ENCODE measurements around the gene SNX25.
A peak's percentile ranks its signal among the peaks of the same experiment; 100 is the strongest.

SNX25 gene

GRCh38 chr4:185210102-185210981 is 944 bp downstream of the SNX25 start:
- Histone ChIP-seq H3K27ac (ENCODE audit: low read depth, low read length, poor library complexity, severe bottlenecking) (peak overlapping the region; percentile 97), H3K4me1 (ENCODE audit: insufficient read depth, low read length, severe bottlenecking) (peaks cover 60% of the 10 kb centered on the region), H3K9ac (ENCODE audit: low read length) (peak overlapping the region; percentile 83), H3K9me2 (ENCODE audit: low read depth, low read length) (no peaks in the 10 kb centered on the region), H3K4me3 (ENCODE audit: low read depth, low read length, poor library complexity, severe bottlenecking) (peak overlapping the region; percentile 87), H3K36me3 (ENCODE audit: insufficient read depth, low read length) (0 out of 2 replicates have a peak, but pooled peaks cover 5% of the 10 kb centered on the region), H4K20me1 (ENCODE audit: insufficient read depth, low read length) (no peaks in the 10 kb centered on the region), H3K4me2 (ENCODE audit: low read length) (peak overlapping the region; percentile 68), H3F3A (ENCODE audit: insufficient read depth, low read length) (peaks cover 11% of the 10 kb centered on the region), H2AFZ (ENCODE audit: low read length) (no peak overlapping the region), H3K79me2 (ENCODE audit: insufficient read depth, low read length) (peaks cover 40% of the 10 kb centered on the region), H3K9me3 (ENCODE audit: low read length) (no peaks in the 10 kb centered on the region), H3K27me3 (ENCODE audit: insufficient read depth, low read length) (no peaks in the 10 kb centered on the region)
- TF ChIP-seq EZH2 (IDR thresholded peaks at IDR 0.05; ENCODE audit: borderline replicate concordance, low read length) = no peak
- TF ChIP-seq CTCF (IDR thresholded peaks at IDR 0.05; ENCODE audit: low read length) = no peak

DNA sequence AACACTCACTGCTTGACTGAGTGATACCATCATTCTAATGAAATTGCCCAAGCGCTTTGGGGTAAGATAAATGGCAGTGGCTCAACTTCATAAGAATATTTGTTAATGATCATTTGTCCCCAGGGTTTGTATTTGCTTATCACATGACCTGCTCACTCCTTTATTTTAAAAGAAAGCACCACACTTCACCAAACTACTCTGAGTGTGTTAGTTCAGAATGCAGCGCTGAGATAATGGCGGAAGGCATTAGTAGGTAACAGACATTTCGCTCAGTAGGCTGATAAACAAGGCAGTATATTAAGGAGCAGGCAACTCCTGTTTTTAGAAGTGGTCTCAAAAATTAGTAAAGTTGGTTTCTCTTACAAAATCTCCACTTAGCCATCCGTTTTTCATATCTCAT is 1.6 kb downstream of the SNX25 start:
- Histone ChIP-seq H3K36me3 (ENCODE audit: insufficient read depth, low read length) (0 out of 2 replicates have a peak, but pooled peaks cover 5% of the 10 kb centered on the region), H3K9me3 (ENCODE audit: low read length) (no peaks in the 10 kb centered on the region), H3K9ac (ENCODE audit: low read length) (peak overlapping the region; percentile 83), H3K27ac (ENCODE audit: low read depth, low read length, poor library complexity, severe bottlenecking) (peak overlapping the region; percentile 97), H3K79me2 (ENCODE audit: insufficient read depth, low read length) (peaks cover 47% of the 10 kb centered on the region), H3F3A (ENCODE audit: insufficient read depth, low read length) (peaks cover 11% of the 10 kb centered on the region), H3K9me2 (ENCODE audit: low read depth, low read length) (no peaks in the 10 kb centered on the region), H4K20me1 (ENCODE audit: insufficient read depth, low read length) (no peaks in the 10 kb centered on the region), H3K4me2 (ENCODE audit: low read length) (peak overlapping the region; percentile 68), H3K27me3 (ENCODE audit: insufficient read depth, low read length) (no peaks in the 10 kb centered on the region), H2AFZ (ENCODE audit: low read length) (no peak overlapping the region), H3K4me3 (ENCODE audit: low read depth, low read length, poor library complexity, severe bottlenecking) (peak overlapping the region; percentile 87), H3K4me1 (ENCODE audit: insufficient read depth, low read length, severe bottlenecking) (peaks cover 60% of the 10 kb centered on the region)
- TF ChIP-seq EZH2 (IDR thresholded peaks at IDR 0.05; ENCODE audit: borderline replicate concordance, low read length) (no peak), CTCF (IDR thresholded peaks at IDR 0.05; ENCODE audit: low read length) (no peak)

- Histone ChIP-seq H3K9me3 (ENCODE audit: low read length) (no peaks in the 10 kb centered on the region), H3K4me1 (ENCODE audit: insufficient read depth, low read length, severe bottlenecking) (peaks cover 61% of the 10 kb centered on the region), H4K20me1 (ENCODE audit: insufficient read depth, low read length) (no peaks in the 10 kb centered on the region), H3K9me2 (ENCODE audit: low read depth, low read length) (no peaks in the 10 kb centered on the region), H3K79me2 (ENCODE audit: insufficient read depth, low read length) (peaks cover 52% of the 10 kb centered on the region), H3F3A (ENCODE audit: insufficient read depth, low read length) (peaks cover 11% of the 10 kb centered on the region), H3K27me3 (ENCODE audit: insufficient read depth, low read length) (no peaks in the 10 kb centered on the region), H3K9ac (ENCODE audit: low read length) (peak overlapping the region; percentile 83), H2AFZ (ENCODE audit: low read length) (no peak overlapping the region), H3K4me3 (ENCODE audit: low read depth, low read length, poor library complexity, severe bottlenecking) (peak overlapping the region; percentile 87), H3K4me2 (ENCODE audit: low read length) (peak overlapping the region; percentile 68), H3K27ac (ENCODE audit: low read depth, low read length, poor library complexity, severe bottlenecking) (peak overlapping the region; percentile 97), H3K36me3 (ENCODE audit: insufficient read depth, low read length) (0 out of 2 replicates have a peak, but pooled peaks cover 5% of the 10 kb centered on the region)
- TF ChIP-seq CTCF (IDR thresholded peaks at IDR 0.05; ENCODE audit: low read length) (no peak), EZH2 (IDR thresholded peaks at IDR 0.05; ENCODE audit: borderline replicate concordance, low read length) (no peak)
Measured at GRCh38 chr4:185211641-185212040, 2.2 kb downstream of the SNX25 start.
